HG02943 (cell line): ENCODE data around the gene TRAF2.

Source experiments
- ATAC-seq: cut with Tn5 transposase; IDR thresholded peaks from one replicate; pipeline ENCODE4 v1.9.1; 2021; ENCODE audit warnings: mild to moderate bottlenecking, low read depth, moderate library complexity; ENCODE audit not compliant: unreplicated experiment

Gene TRAF2

GRCh38 chr9:136907011-136907914, 20.9 kb downstream of the TRAF2 start:
- ATAC-seq: no peak

- no peak for ATAC-seq
Observed at GRCh38 chr9:136910197-136910900, 24.0 kb downstream of the TRAF2 start.

- ATAC-seq: no peak
Observed at GRCh38 chr9:136910901-136911245, 24.6 kb downstream of the TRAF2 start.

- ATAC-seq: no peak
Observed at GRCh38 chr9:136913701-136914438, 27.6 kb downstream of the TRAF2 start.

- no peak for ATAC-seq
Observed at GRCh38 chr9:136915632-136916329, 29.5 kb downstream of the TRAF2 start.

GRCh38 chr9:136916330-136917184, 30.2 kb downstream of the TRAF2 start:
- ATAC-seq: no peak

- no peak for ATAC-seq
Observed at GRCh38 chr9:136917902-136918301, 31.6 kb downstream of the TRAF2 start.

- no peak for ATAC-seq
Observed at GRCh38 chr9:136920069-136920468, 33.8 kb downstream of the TRAF2 start.

GRCh38 chr9:136920734-136921231, 34.5 kb downstream of the TRAF2 start:
- no peak for ATAC-seq

- no peak for ATAC-seq
Observed at GRCh38 chr9:136921307-136921706, 35.0 kb downstream of the TRAF2 start.

GRCh38 chr9:136921718-136922117, 35.4 kb downstream of the TRAF2 start:
- no peak for ATAC-seq

- no peak for ATAC-seq
Observed at GRCh38 chr9:136922540-136922939, 36.2 kb downstream of the TRAF2 start.

GRCh38 chr9:136923881-136924280, 37.6 kb downstream of the TRAF2 start:
- no peak for ATAC-seq

- ATAC-seq: no peak
Observed at GRCh38 chr9:136925414-136926153, 39.3 kb downstream of the TRAF2 start.

- no peak for ATAC-seq
Observed at GRCh38 chr9:136926154-136926704, 39.9 kb downstream of the TRAF2 start.

GRCh38 chr9:136926749-136927148, 40.4 kb downstream of the TRAF2 start:
- ATAC-seq: no peak

- no peak for ATAC-seq
Observed at GRCh38 chr9:136927343-136928271, 41.3 kb downstream of the TRAF2 start.
